Peyer's patch (tissue), 4 donors: Measurements from ENCODE around the gene C2orf92. TPM values are rescaled to one million over a fixed set of nuclear protein-coding genes. Genes with fewer than 3 reads are reported as not detected.
A peak's percentile ranks its signal among the peaks of the same experiment; 100 is the strongest.

Experiments
- DNase-seq, 3 donors: peaks; one replicate each; pipeline ENCODE4 v3.0.0-alpha.2; 2017 to 2019
- H3K27ac ChIP-seq, 4 donors: fragments of 200-600 bp; sonication (generic); one replicate each; pipeline ENCODE4 v1.5.1; 2016 to 2019
- H3K27me3 ChIP-seq, 2 donors: fragments of 200-600 bp; sonication (generic); one replicate each; pipeline ENCODE4 v1.5.1; 2019
- H3K36me3 ChIP-seq, 3 donors: fragments of 200-600 bp; sonication (generic); one replicate each; pipeline ENCODE4 v1.5.1; 2016 to 2019
- H3K4me1 ChIP-seq, 4 donors: fragments of 200-600 bp; sonication (generic); one replicate each; pipeline ENCODE4 v1.5.1; 2016 to 2019
- H3K4me3 ChIP-seq, 4 donors: fragments of 200-600 bp; sonication (generic); 1 replicate in 3 of 4; 2 replicates in 1 of 4; pipeline ENCODE4 v1.5.1; 2016 to 2019; ENCODE audit warnings: mild to moderate bottlenecking in 1 of 4
- H3K9me3 ChIP-seq, 4 donors: fragments of 200-600 bp; sonication (generic); one replicate each; pipeline ENCODE4 v1.5.1; 2016 to 2019; ENCODE audit warnings: mild to moderate bottlenecking in 1 of 4
- CTCF ChIP-seq, 6 experiments: fragments of 450-650 bp in 4 of 6; fragments of 200-600 bp in 2 of 6; sonication (generic) in 1 of 6; IDR thresholded peaks; one replicate each; pipeline ENCODE4 v1.5.1; 2017 to 2019; ENCODE audit warnings: antibody characterized with exemption in 6 of 6, mild to moderate bottlenecking in 3 of 6, moderate library complexity in 1 of 6
- POLR2A ChIP-seq, 2 donors: fragments of 450-650 bp; IDR thresholded peaks; one replicate each; pipeline ENCODE4 v1.5.1; 2017; ENCODE audit warnings: antibody characterized with exemption in 2 of 2, mild to moderate bottlenecking in 2 of 2, moderate library complexity in 2 of 2
- total RNA-seq, 4 donors: library from RNA; depleted of rRNA; stranded (reverse); fragments of >200 nt; gene quantifications; one replicate each; pipeline ENCODE4 v1.1.0, GENCODE V29; 2016

Gene C2orf92
- total RNA-seq, 4 donors from 2014 or later: 5.3 to 70.1 (median 25.5) TPM

- no peak overlapping the region for H3K4me3 ChIP-seq
Measured at GRCh38 chr2:97720746-97721145, 51.2 kb downstream of the C2orf92 start.

GRCh38 chr2:97722227-97722626, 52.7 kb downstream of the C2orf92 start:
- no peaks in the 10 kb centered on the region for H3K27me3 ChIP-seq
- no peaks in the 10 kb centered on the region for H3K36me3 ChIP-seq
- no peak for DNase-seq
- no peak overlapping the region for H3K27ac ChIP-seq
- no peak overlapping the region for H3K4me3 ChIP-seq
- H3K9me3 ChIP-seq: peaks cover 0 to 2% (median 0%) of the 10 kb centered on the region in 4 donors
- no peak for TF ChIP-seq CTCF (IDR thresholded peaks at IDR 0.05)
- TF ChIP-seq POLR2A (IDR thresholded peaks at IDR 0.05): no peak
- H3K4me1 ChIP-seq: no peaks in the 10 kb centered on the region

More at GRCh38 chr2:97720746-97721145, 51.2 kb downstream of the C2orf92 start:
- Histone ChIP-seq H3K9me3 (no peaks in the 10 kb centered on the region), H3K4me1 (no peaks in the 10 kb centered on the region), H3K27me3 (no peaks in the 10 kb centered on the region), H3K36me3 (no peaks in the 10 kb centered on the region), H3K27ac (no peak overlapping the region)
- no peak for TF ChIP-seq POLR2A (IDR thresholded peaks at IDR 0.05)
- no peak for TF ChIP-seq CTCF (IDR thresholded peaks at IDR 0.05)
- DNase-seq: peak in 1 of 3 donors; percentile 1

GRCh38 chr2:97723156-97724072, 53.9 kb downstream of the C2orf92 start:
- H3K27ac ChIP-seq: no peak overlapping the region
- TF ChIP-seq CTCF (IDR thresholded peaks at IDR 0.05) (no peak), POLR2A (IDR thresholded peaks at IDR 0.05) (no peak)
- no peaks in the 10 kb centered on the region for H3K36me3 ChIP-seq
- peaks cover 0 to 3% (median 0%) of the 10 kb centered on the region in 4 donors for H3K4me1 ChIP-seq
- H3K27me3 ChIP-seq: no peaks in the 10 kb centered on the region
- no peak overlapping the region for H3K4me3 ChIP-seq
- peak in 1 of 3 donors; percentile 34 for DNase-seq
- H3K9me3 ChIP-seq: peaks cover 0 to 2% (median 0%) of the 10 kb centered on the region in 4 donors

GRCh38 chr2:97724073-97724410, 54.5 kb downstream of the C2orf92 start:
- Histone ChIP-seq H3K27me3 (no peaks in the 10 kb centered on the region), H3K4me1 (peaks cover 0 to 3% (median 0%) of the 10 kb centered on the region in 4 donors), H3K36me3 (no peaks in the 10 kb centered on the region), H3K27ac (no peak overlapping the region), H3K4me3 (no peak overlapping the region), H3K9me3 (peaks cover 0 to 2% (median 0%) of the 10 kb centered on the region in 4 donors)
- no peak for DNase-seq
- TF ChIP-seq POLR2A (IDR thresholded peaks at IDR 0.05) (no peak), CTCF (IDR thresholded peaks at IDR 0.05) (no peak)

- H3K4me1 ChIP-seq: peaks cover 0 to 3% (median 0%) of the 10 kb centered on the region in 4 donors
- no peak overlapping the region for H3K4me3 ChIP-seq
- TF ChIP-seq POLR2A (IDR thresholded peaks at IDR 0.05) (no peak), CTCF (IDR thresholded peaks at IDR 0.05) (no peak)
- H3K27ac ChIP-seq: no peak overlapping the region
- no peaks in the 10 kb centered on the region for H3K27me3 ChIP-seq
- H3K9me3 ChIP-seq: peaks cover 0 to 2% (median 0%) of the 10 kb centered on the region in 4 donors
- DNase-seq: peak in 1 of 3 donors; percentile 47
- no peaks in the 10 kb centered on the region for H3K36me3 ChIP-seq
Measured at GRCh38 chr2:97724501-97724900, 55.0 kb downstream of the C2orf92 start.
